ENCODE measurements around the gene COL6A2.

- TF ChIP-seq SMC3 (IDR thresholded peaks at IDR 0.05; ENCODE audit: low read depth, low read length) (no peak), FOXM1 (IDR thresholded peaks at IDR 0.05; ENCODE audit: low read depth) (no peak), TAF1 (IDR thresholded peaks at IDR 0.05; ENCODE audit: borderline replicate concordance, low read depth, low read length) (no peak), MAX (IDR thresholded peaks at IDR 0.05; ENCODE audit: low read depth) (no peak), RFX5 (IDR thresholded peaks at IDR 0.05; ENCODE audit: low read length) (no peak), EZH2phosphoT487 (IDR thresholded peaks at IDR 0.05; ENCODE audit: borderline replicate concordance, low read depth) (no peak), TEAD4 (IDR thresholded peaks at IDR 0.05; ENCODE audit: borderline replicate concordance, insufficient read depth) (no peak), CTCF (IDR thresholded peaks at IDR 0.05) (no peak), MXI1 (IDR thresholded peaks at IDR 0.05; ENCODE audit: low read depth, low read length) (no peak), TCF12 (IDR thresholded peaks at IDR 0.05) (no peak)
Observed at GRCh38 chr21:46122758-46123683, 25.1 kb downstream of the COL6A2 start.

Data from SK-N-SH (cell line).